GM19238 (cell line): ENCODE data around the gene FGB.

Experiments used
- DNase-seq: peaks from one replicate; pipeline ENCODE4 v3.0.0; 2011; ENCODE audit warnings: low spot score; ENCODE audit not compliant: insufficient read length

FGB gene

GRCh38 chr4:154562697-154563254 is at the start of gene FGB:
Gene FGB, plus strand, starts transcription at chr4:154563011. Its CDS starts 8 bp downstream, at chr4:154563019.
- DNase-seq = no peak

- DNase-seq = no peak
These were observed 46.3 kb upstream of the FGB start for GRCh38 chr4:154516318-154517029.

GRCh38 chr4:154517591-154517990 is 45.2 kb upstream of the FGB start:
- DNase-seq = no peak

GRCh38 chr4:154519214-154519613 is 43.6 kb upstream of the FGB start:
- DNase-seq = no peak

GRCh38 chr4:154521607-154522006 is 41.2 kb upstream of the FGB start:
- no peak for DNase-seq

GRCh38 chr4:154526151-154526550 is 36.7 kb upstream of the FGB start:
- DNase-seq = no peak

GRCh38 chr4:154527308-154527707 is 35.5 kb upstream of the FGB start:
- DNase-seq = no peak

- DNase-seq = no peak
These were observed 33.9 kb upstream of the FGB start for GRCh38 chr4:154528869-154529268.

GRCh38 chr4:154529728-154530519 is 32.9 kb upstream of the FGB start:
- DNase-seq = no peak

GRCh38 chr4:154534296-154534695 is 28.5 kb upstream of the FGB start:
- no peak for DNase-seq

GRCh38 chr4:154542271-154542879 is 20.4 kb upstream of the FGB start:
- no peak for DNase-seq

- no peak for DNase-seq
These were observed 17.1 kb upstream of the FGB start for GRCh38 chr4:154545689-154546088.

GRCh38 chr4:154549894-154550790 is 12.7 kb upstream of the FGB start, which contains the start of gene PLRG1:
Gene PLRG1, minus strand, starts transcription at chr4:154550400. Its CDS starts 92 bp downstream, at chr4:154550308.
- DNase-seq = peak; percentile 75

GRCh38 chr4:154551872-154552686 is 10.7 kb upstream of the FGB start:
- peak; percentile 30 for DNase-seq

GRCh38 chr4:154559141-154559493 is 3.7 kb upstream of the FGB start:
- DNase-seq = no peak

GRCh38 chr4:154559494-154560418 is 3.1 kb upstream of the FGB start:
- no peak for DNase-seq

GRCh38 chr4:154560419-154560801 is 2.4 kb upstream of the FGB start:
- no peak for DNase-seq

- no peak for DNase-seq
These were observed 2.0 kb upstream of the FGB start for GRCh38 chr4:154560824-154561231.

GRCh38 chr4:154564311-154564710 is 1.5 kb downstream of the FGB start:
- no peak for DNase-seq
